ENCODE measurements around the gene SLC25A51.

SLC25A51 gene

GRCh38 chr9:37923796-37924427 lies 20.0 kb upstream of the SLC25A51 start:
- TF ChIP-seq CTCF (IDR thresholded peaks at IDR 0.05; ENCODE audit: low read depth, low read length), result no peak

GRCh38 chr9:37923118-37923795 lies 19.3 kb upstream of the SLC25A51 start:
- no peak for TF ChIP-seq CTCF (IDR thresholded peaks at IDR 0.05; ENCODE audit: low read depth, low read length)
- no peak overlapping the region for H3K4me3 ChIP-seq (ENCODE audit: low read depth, low read length)

More at GRCh38 chr9:37923796-37924427, 20.0 kb upstream of the SLC25A51 start:
- no peak overlapping the region for H3K4me3 ChIP-seq (ENCODE audit: low read depth, low read length)

GRCh38 chr9:37922363-37923117 lies 18.6 kb upstream of the SLC25A51 start:
- TF ChIP-seq CTCF (IDR thresholded peaks at IDR 0.05; ENCODE audit: low read depth, low read length), result no peak
- no peak overlapping the region for H3K4me3 ChIP-seq (ENCODE audit: low read depth, low read length)

GRCh38 chr9:37921546-37922300 lies 17.8 kb upstream of the SLC25A51 start:
- TF ChIP-seq CTCF (IDR thresholded peaks at IDR 0.05; ENCODE audit: low read depth, low read length), result no peak

GRCh38 chr9:37921168-37921510 lies 17.2 kb upstream of the SLC25A51 start:
- TF ChIP-seq CTCF (IDR thresholded peaks at IDR 0.05; ENCODE audit: low read depth, low read length), result no peak
- H3K4me3 ChIP-seq (ENCODE audit: low read depth, low read length), result no peak overlapping the region

More at GRCh38 chr9:37921546-37922300, 17.8 kb upstream of the SLC25A51 start:
- no peak overlapping the region for H3K4me3 ChIP-seq (ENCODE audit: low read depth, low read length)

- no peak overlapping the region for H3K4me3 ChIP-seq (ENCODE audit: low read depth, low read length)
- no peak for TF ChIP-seq CTCF (IDR thresholded peaks at IDR 0.05; ENCODE audit: low read depth, low read length)
Measured at GRCh38 chr9:37920471-37921167, 16.7 kb upstream of the SLC25A51 start.
